Naive thymus-derived CD4-positive, alpha-beta T cell (primary cell): ENCODE results near the gene MCM9. TPM values are rescaled to one million over a fixed set of nuclear protein-coding genes. Genes with fewer than 3 reads are reported as not detected.
A peak's percentile ranks its signal among the peaks of the same experiment; 100 is the strongest.

Source experiments
- ATAC-seq: fragments of 150-1000 bp; cut with Tn5 transposase; 2 replicates; pipeline ENCODE4 v1.10.0; 2021; ENCODE audit warnings: mild to moderate bottlenecking, moderate library complexity
- CTCF ChIA-PET: fragments of 350-600 bp; sonication (Branson Sonifier 250); formaldehyde crosslinking; loops from one replicate; lab custom pipeline; 2021; ENCODE audit warnings: antibody characterized with exemption; lab: Charles Lee
- POLR2A ChIA-PET: fragments of 350-600 bp; sonication (Branson Sonifier 250); formaldehyde crosslinking; loops from one replicate; lab custom pipeline; 2021; ENCODE audit warnings: antibody characterized with exemption, inconsistent platforms; lab: Charles Lee
- DNase-seq, 9 donors: peaks; one replicate each; pipeline versions ENCODE4 v3.0.0 to v3.0.0-alpha.2; 2020 to 2022; ENCODE audit warnings: mixed read lengths in 1 of 9
- H3K27ac ChIP-seq: one replicate; pipeline ENCODE4 v1.7.0; 2013; ENCODE audit warnings: mild to moderate bottlenecking, low read depth, low read length, moderate library complexity
- H3K27me3 ChIP-seq, 2 donors: one replicate each; pipeline ENCODE4 v1.7.0; 2013; ENCODE audit warnings: low read length in 2 of 2, mild to moderate bottlenecking in 2 of 2, moderate library complexity in 2 of 2; ENCODE audit not compliant: control insufficient read depth in 2 of 2, insufficient read depth in 2 of 2
- H3K36me3 ChIP-seq, 3 experiments: 1 replicate in 2 of 3; 2 replicates in 1 of 3; pipeline ENCODE4 v1.7.0; 2013; ENCODE audit warnings: low read length in 3 of 3, mild to moderate bottlenecking in 3 of 3, moderate library complexity in 1 of 3; ENCODE audit not compliant: insufficient read depth in 3 of 3, control insufficient read depth in 2 of 3
- H3K4me1 ChIP-seq, 2 donors: one replicate each; pipeline ENCODE4 v1.7.0; 2013; ENCODE audit warnings: low read length in 2 of 2, mild to moderate bottlenecking in 2 of 2, moderate library complexity in 1 of 2; ENCODE audit not compliant: control insufficient read depth in 2 of 2, insufficient read depth in 2 of 2
- H3K4me3 ChIP-seq: 2 replicates; pipeline ENCODE4 v1.7.0; 2013; ENCODE audit warnings: mild to moderate bottlenecking, low read length
- H3K9me3 ChIP-seq, 3 experiments: 1 replicate in 2 of 3; 2 replicates in 1 of 3; pipeline ENCODE4 v1.7.0; 2013; ENCODE audit warnings: low read length in 3 of 3; ENCODE audit not compliant: control insufficient read depth in 2 of 3
- H3K27ac Mint-ChIP-seq, 9 donors: one replicate each; pipeline ENCODE4 v1.8.0; 2020 to 2022; ENCODE audit warnings: mixed read lengths in 9 of 9, mild to moderate bottlenecking in 8 of 9, moderate library complexity in 5 of 9, inconsistent platforms in 2 of 9
- H3K27me3 Mint-ChIP-seq, 5 donors: one replicate each; pipeline ENCODE4 v1.8.0; 2021 to 2022; ENCODE audit warnings: mixed read lengths in 5 of 5, mild to moderate bottlenecking in 1 of 5
- H3K36me3 Mint-ChIP-seq, 5 donors: one replicate each; pipeline ENCODE4 v1.8.0; 2020 to 2022; ENCODE audit warnings: mixed read lengths in 5 of 5, mild to moderate bottlenecking in 3 of 5, inconsistent platforms in 1 of 5
- H3K4me1 Mint-ChIP-seq, 7 donors: one replicate each; pipeline ENCODE4 v1.8.0; 2020 to 2022; ENCODE audit warnings: mixed read lengths in 7 of 7, mild to moderate bottlenecking in 3 of 7, inconsistent platforms in 1 of 7
- H3K4me3 Mint-ChIP-seq, 10 donors: one replicate each; pipeline ENCODE4 v1.8.0; 2020 to 2022; ENCODE audit warnings: mild to moderate bottlenecking in 10 of 10, mixed read lengths in 10 of 10, moderate library complexity in 6 of 10, inconsistent platforms in 2 of 10
- H3K9me3 Mint-ChIP-seq, 11 donors: one replicate each; pipeline ENCODE4 v1.8.0; 2020 to 2022; ENCODE audit warnings: mixed read lengths in 11 of 11, mild to moderate bottlenecking in 4 of 11, inconsistent platforms in 1 of 11, moderate library complexity in 1 of 11
- intact Hi-C, 2 donors: fragments of 100-400 bp; cut with micrococcal nuclease; formaldehyde crosslinking; loops; one replicate each; pipeline ENCODE4 v1.15.1; 2023
- polyA plus RNA-seq, 2 donors: library from polyadenylated mRNA; unstranded; fragments of 300-500 nt; fragmentation: Illumina TruSeq; gene quantifications; one replicate each; pipeline ENCODE4 v1.2.3, GENCODE V29; 2021
- total RNA-seq, 6 experiments: library from RNA in 5 of 6; stranded (reverse) in 5 of 6; gene quantifications; 1 replicate in 5 of 6; 2 replicates in 1 of 6; pipeline ENCODE4 v1.2.3 and lab custom pipeline; 2021 to 2026

MCM9 gene
- total and polyA plus RNA-seq, 7 experiments from 2014 or later: 12.1 to 33.7 (median 30.6) TPM

- Mint-ChIP-seq H3K36me3 (peaks cover 0 to 43% (median 39%) of the 10 kb centered on the region in 5 donors), H3K9me3 (peaks cover 0 to 17% (median 13%) of the 10 kb centered on the region in 11 donors), H3K27ac (no peak overlapping the region)
These were observed 61.7 kb downstream of the MCM9 start for GRCh38 chr6:118873239-118873638.

DNA sequence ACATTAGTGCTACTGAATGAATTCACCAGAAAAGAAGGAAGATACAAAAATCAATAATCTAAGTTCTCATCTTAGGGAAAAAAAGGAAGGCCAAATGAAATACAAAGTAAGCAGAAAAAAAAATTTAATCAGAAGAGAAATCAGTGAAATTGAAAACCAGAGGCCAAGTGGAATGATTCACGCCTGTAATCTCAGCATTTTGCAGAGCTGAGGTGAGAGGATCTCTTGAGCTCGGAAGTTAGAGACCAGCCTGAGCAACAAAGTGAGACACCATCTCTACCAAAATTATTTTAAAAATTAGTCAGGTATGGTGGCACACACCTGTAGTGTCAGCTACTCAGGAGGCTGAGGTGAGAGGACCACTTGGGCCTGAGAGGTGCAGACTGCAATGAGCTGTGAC lies 62.2 kb downstream of the MCM9 start:
- Mint-ChIP-seq H3K36me3 (peaks cover 0 to 45% (median 41%) of the 10 kb centered on the region in 5 donors), H3K4me3 (no peak overlapping the region), H3K27ac (peak overlapping the region in 1 of 9 donors; percentile 47), H3K9me3 (peaks cover 0 to 17% (median 13%) of the 10 kb centered on the region in 11 donors), H3K4me1 (peaks cover 13 to 66% (median 59%) of the 10 kb centered on the region in 7 donors), H3K27me3 (no peaks in the 10 kb centered on the region)
- H3K27ac ChIP-seq: no peak overlapping the region
- CTCF ChIA-PET: no interaction called here
- no peaks in the 10 kb centered on the region for H3K9me3 ChIP-seq
- POLR2A ChIA-PET: no interaction called here
- no peak overlapping the region for H3K4me3 ChIP-seq
- H3K4me1 ChIP-seq: no peaks in the 10 kb centered on the region
- H3K36me3 ChIP-seq: peaks cover 0 to 4% (median 0%) of the 10 kb centered on the region in 3 experiments
- intact Hi-C loops: loop anchor here in 1 of 2 donors (1.0 kb wide), 1 partner anchor 7 kb away; no protein-coding TSS in a partner anchor
- no peak for ATAC-seq
- DNase-seq: no peak
- H3K27me3 ChIP-seq: no peaks in the 10 kb centered on the region

More at GRCh38 chr6:118873239-118873638, 61.7 kb downstream of the MCM9 start:
- POLR2A ChIA-PET: interaction anchor here (0.8 kb wide), 1 partner anchor 20 kb away, joined by 3 read pairs; no protein-coding TSS in a partner anchor
- intact Hi-C loops: loop anchor here in 1 of 2 donors (1.0 kb wide), 1 partner anchor 8 kb away; no protein-coding TSS in a partner anchor
- ATAC-seq (no peak), DNase-seq (no peak)
- no peaks in the 10 kb centered on the region for H3K9me3 ChIP-seq
- peaks cover 0 to 4% (median 0%) of the 10 kb centered on the region in 3 experiments for H3K36me3 ChIP-seq
- H3K4me1 Mint-ChIP-seq: peaks cover 13 to 68% (median 62%) of the 10 kb centered on the region in 7 donors
- H3K4me3 ChIP-seq: no peak overlapping the region
- H3K27me3 ChIP-seq: no peaks in the 10 kb centered on the region
- no peak overlapping the region for H3K4me3 Mint-ChIP-seq
- H3K4me1 ChIP-seq: no peaks in the 10 kb centered on the region
- CTCF ChIA-PET: no interaction called here
- no peaks in the 10 kb centered on the region for H3K27me3 Mint-ChIP-seq
- no peak overlapping the region for H3K27ac ChIP-seq

GRCh38 chr6:118872318-118872717 lies 62.6 kb downstream of the MCM9 start:
- H3K4me1 ChIP-seq: no peaks in the 10 kb centered on the region
- ChIA-PET POLR2A (no interaction called here), CTCF (no interaction called here)
- Mint-ChIP-seq H3K4me1 (peaks cover 10 to 62% (median 55%) of the 10 kb centered on the region in 7 donors), H3K27me3 (no peaks in the 10 kb centered on the region), H3K27ac (peak overlapping the region in 1 of 9 donors; percentile 47), H3K9me3 (peaks cover 0 to 17% (median 13%) of the 10 kb centered on the region in 11 donors), H3K36me3 (peaks cover 0 to 46% (median 39%) of the 10 kb centered on the region in 5 donors), H3K4me3 (no peak overlapping the region)
- H3K36me3 ChIP-seq: no peaks in the 10 kb centered on the region
- DNase-seq: no peak
- no peak overlapping the region for H3K4me3 ChIP-seq
- intact Hi-C loops: no loop called here
- H3K27ac ChIP-seq: no peak overlapping the region
- no peaks in the 10 kb centered on the region for H3K27me3 ChIP-seq
- H3K9me3 ChIP-seq: no peaks in the 10 kb centered on the region
- no peak for ATAC-seq

- H3K27ac Mint-ChIP-seq: peak overlapping the region in 1 of 9 donors; percentile 39
- no peak overlapping the region for H3K4me3 Mint-ChIP-seq
- peaks cover 14 to 57% (median 52%) of the 10 kb centered on the region in 7 donors for H3K4me1 Mint-ChIP-seq
- no peaks in the 10 kb centered on the region for H3K36me3 ChIP-seq
- H3K27ac ChIP-seq: no peak overlapping the region
- H3K9me3 Mint-ChIP-seq: peaks cover 2 to 25% (median 18%) of the 10 kb centered on the region in 11 donors
- no peaks in the 10 kb centered on the region for H3K27me3 ChIP-seq
- POLR2A ChIA-PET: no interaction called here
- H3K9me3 ChIP-seq: no peaks in the 10 kb centered on the region
- H3K4me1 ChIP-seq: no peaks in the 10 kb centered on the region
- H3K36me3 Mint-ChIP-seq: peaks cover 3 to 52% (median 41%) of the 10 kb centered on the region in 5 donors
- no peak overlapping the region for H3K4me3 ChIP-seq
- intact Hi-C loops: no loop called here
- CTCF ChIA-PET: no interaction called here
- DNase-seq (no peak), ATAC-seq (no peak)
- no peaks in the 10 kb centered on the region for H3K27me3 Mint-ChIP-seq
These were observed 63.6 kb downstream of the MCM9 start for GRCh38 chr6:118871331-118871730.

- Histone ChIP-seq H3K27ac (no peak overlapping the region), H3K36me3 (no peaks in the 10 kb centered on the region), H3K9me3 (no peaks in the 10 kb centered on the region), H3K4me3 (no peak overlapping the region), H3K27me3 (no peaks in the 10 kb centered on the region), H3K4me1 (peaks cover 0 to 2% of the 10 kb centered on the region in 2 donors)
- intact Hi-C loops: no loop called here
- Mint-ChIP-seq H3K9me3 (peaks cover 6 to 33% (median 23%) of the 10 kb centered on the region in 11 donors), H3K4me1 (peaks cover 15 to 64% (median 59%) of the 10 kb centered on the region in 7 donors), H3K4me3 (no peak overlapping the region), H3K36me3 (peaks cover 10 to 53% (median 40%) of the 10 kb centered on the region in 5 donors), H3K27me3 (no peaks in the 10 kb centered on the region), H3K27ac (peak overlapping the region in 2 of 9 donors; percentile 7 to 14)
- no peak for DNase-seq
- ChIA-PET POLR2A (no interaction called here), CTCF (no interaction called here)
- ATAC-seq: no peak
These were observed 64.9 kb downstream of the MCM9 start for GRCh38 chr6:118869894-118870589.

DNA sequence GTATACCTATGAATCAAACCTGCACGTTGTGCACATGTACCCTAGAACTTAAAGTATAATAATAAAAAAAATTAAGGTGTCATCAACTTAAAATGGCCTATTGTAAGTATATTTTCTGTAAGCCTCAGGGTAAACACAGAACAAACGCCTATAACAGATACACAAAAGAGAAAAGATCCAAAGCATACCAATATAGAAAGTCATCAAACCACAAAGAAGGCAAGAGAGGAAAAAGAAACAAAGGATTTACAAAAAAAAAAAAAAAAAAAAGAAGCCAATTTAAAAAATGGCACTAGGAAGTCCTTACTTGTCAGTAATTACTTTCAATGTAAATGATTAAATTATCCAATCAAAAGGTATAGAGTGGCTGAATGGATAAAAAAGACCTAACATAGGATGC lies 65.6 kb downstream of the MCM9 start:
- CTCF ChIA-PET: no interaction called here
- peaks cover 10 to 53% (median 40%) of the 10 kb centered on the region in 5 donors for H3K36me3 Mint-ChIP-seq
- intact Hi-C loops: no loop called here
- Histone ChIP-seq H3K4me1 (peaks cover 0 to 6% of the 10 kb centered on the region in 2 donors), H3K27ac (no peak overlapping the region), H3K4me3 (no peak overlapping the region), H3K9me3 (no peaks in the 10 kb centered on the region), H3K36me3 (no peaks in the 10 kb centered on the region), H3K27me3 (no peaks in the 10 kb centered on the region)
- H3K4me1 Mint-ChIP-seq: peaks cover 22 to 69% (median 64%) of the 10 kb centered on the region in 7 donors
- H3K27me3 Mint-ChIP-seq: no peaks in the 10 kb centered on the region
- no peak for DNase-seq
- peaks cover 6 to 33% (median 23%) of the 10 kb centered on the region in 11 donors for H3K9me3 Mint-ChIP-seq
- no peak for ATAC-seq
- H3K4me3 Mint-ChIP-seq: no peak overlapping the region
- POLR2A ChIA-PET: no interaction called here
- H3K27ac Mint-ChIP-seq: no peak overlapping the region
